OCI-LY3 (cell line): ENCODE results near the gene RBM19.

Experiments
- CTCF ChIP-seq: fragments of 200-600, 300-600 bp; sonication (generic); IDR thresholded peaks from 2 replicates; pipeline ENCODE4 v1.5.1; 2014; ENCODE audit warnings: antibody characterized with exemption, low read length, low read depth
- EZH2phosphoT487 ChIP-seq: fragments of 200-600 bp; shearing (Covaris generic); IDR thresholded peaks from 2 replicates; pipeline ENCODE4 v1.6.1; 2018; ENCODE audit warnings: antibody characterized with exemption, mixed run types, low read depth

GRCh38 chr12:113779774-113780173 lies 186.4 kb downstream of the RBM19 start:
- TF ChIP-seq CTCF, result no peak
- no peak for TF ChIP-seq EZH2phosphoT487
